ENCODE results near the gene KRT28.

KRT28 gene, protein sequence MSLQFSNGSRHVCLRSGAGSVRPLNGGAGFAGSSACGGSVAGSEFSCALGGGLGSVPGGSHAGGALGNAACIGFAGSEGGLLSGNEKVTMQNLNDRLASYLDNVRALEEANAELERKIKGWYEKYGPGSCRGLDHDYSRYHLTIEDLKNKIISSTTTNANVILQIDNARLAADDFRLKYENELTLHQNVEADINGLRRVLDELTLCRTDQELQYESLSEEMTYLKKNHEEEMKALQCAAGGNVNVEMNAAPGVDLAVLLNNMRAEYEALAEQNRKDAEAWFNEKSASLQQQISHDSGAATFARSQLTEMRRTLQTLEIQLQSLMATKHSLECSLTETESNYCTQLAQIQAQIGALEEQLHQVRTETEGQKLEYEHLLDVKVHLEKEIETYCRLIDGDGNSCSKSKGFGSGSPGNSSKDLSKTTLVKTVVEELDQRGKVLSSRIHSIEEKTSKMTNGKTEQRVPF

DNA sequence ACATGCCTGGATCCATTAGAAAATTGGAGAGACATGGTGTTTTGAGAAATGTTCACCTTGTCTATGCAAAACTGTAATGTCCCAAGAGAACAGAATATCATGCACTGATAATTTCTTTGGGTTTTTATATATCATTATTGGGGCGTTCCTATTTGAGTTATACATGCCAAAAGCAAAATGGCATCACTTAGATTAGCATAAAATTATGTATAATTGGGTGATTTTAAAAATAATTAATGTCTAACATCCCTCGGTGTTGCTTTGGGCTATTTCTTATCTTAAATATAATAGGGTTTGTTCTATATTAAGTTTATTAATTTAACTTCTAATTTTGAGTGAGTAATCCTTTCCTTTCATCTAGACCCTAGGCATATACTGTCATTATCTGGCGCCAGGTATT, at the start of gene KRT28:
Gene KRT28 (minus strand): TSS at position 101 of the 400 bp plus-strand sequence. CDS start 66 bp downstream, at position 35.
- DNase-seq = no peak

DNA sequence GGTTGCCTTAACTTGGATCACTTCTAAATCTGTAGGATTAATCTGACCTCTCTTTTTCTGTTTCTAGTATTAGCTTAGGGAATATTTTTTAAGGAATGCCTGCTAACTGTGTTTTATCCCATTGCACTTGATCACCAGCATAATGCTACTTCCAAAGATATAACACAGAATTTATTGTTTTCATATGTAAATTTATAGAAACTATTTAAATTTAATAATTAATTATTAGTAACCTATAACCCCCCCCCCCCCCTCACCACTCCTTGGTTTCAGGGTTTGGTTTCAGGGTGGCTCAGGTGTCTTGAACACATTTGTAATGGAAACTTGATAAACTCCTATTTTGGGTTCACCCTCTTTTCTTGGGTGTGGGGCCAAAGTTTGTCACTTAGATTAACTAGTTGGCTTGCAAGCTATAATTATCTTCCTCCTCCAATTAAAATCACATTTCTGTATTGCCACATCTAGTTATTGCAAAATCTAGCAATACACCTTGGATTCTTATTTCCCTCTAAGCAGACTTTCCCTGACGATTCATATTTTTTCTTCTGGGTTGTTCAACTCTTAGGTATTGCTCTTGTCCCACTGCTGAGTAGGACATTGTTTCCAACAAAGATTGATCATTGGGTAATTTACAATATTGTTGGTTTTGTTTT, 49.0 kb upstream of the KRT28 start:
- DNase-seq = no peak

DNA sequence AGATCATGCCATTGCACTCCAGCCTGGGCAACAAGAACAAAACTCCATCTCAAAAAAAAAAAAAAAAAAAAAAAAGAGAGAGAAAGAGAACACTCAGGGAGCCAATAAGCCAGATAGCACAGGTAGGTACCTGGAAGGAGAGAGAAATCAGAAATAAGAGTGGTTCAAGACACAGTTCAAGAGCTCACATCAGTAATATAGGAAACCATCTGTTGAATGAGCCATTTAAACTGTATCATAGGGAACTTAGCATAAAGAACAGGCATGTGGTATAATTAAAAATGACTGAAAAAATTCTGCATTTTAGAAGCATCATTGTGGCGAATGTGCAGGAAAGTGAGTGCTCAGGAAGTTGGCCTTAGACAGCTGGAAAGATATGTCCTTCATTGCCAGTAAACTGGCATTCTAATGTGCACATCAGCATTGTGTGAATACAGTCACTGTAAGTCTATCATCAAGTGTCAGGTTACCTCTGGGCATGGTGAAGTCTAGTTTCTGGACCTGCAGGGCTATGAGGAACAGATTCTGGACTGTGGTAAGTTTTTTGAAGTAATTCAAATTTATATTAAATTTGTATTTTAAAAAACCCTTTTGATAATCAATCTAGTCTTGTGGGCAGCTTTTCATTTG, 46.9 kb upstream of the KRT28 start:
- no peak for DNase-seq

DNA sequence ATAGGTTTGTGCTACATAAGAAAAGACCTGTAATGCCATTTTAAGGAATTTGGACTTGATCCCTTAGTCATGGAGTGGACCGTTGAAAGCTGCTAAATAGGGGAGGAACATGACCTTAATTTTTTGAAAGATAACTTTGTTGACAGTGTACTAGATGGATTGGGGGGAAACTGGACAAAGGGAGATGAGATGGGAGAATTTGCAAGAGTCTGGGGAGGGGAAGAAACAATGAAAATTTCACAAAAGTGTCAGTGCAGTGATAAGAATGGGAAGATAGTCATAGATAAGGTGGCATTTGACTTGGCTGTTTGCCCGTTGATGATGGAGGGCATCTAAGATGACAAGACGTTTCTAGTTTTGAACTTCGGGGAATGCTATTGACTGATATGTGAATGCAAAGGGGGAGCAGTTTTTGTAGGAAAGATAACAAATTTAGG, 44.9 kb upstream of the KRT28 start:
- DNase-seq = no peak

DNA sequence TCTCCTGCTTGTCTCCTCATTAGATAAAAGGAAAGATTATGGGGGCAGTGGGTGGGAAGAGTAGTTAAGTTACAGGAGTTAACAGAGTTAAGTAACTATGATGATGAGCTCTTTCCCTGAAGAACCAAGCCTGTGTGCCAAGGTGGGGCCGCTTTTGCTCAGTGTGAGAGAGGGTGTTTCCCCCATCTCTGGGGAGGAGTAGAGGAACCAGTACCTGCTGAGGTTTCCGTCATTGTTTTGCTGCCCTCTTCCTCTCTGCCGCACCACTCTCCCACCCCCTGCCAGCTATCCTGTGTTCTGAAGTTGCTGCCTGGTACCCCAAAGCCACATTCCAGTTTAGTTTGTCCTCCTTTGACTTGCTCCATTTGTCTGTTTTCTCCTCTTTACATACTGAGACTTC, 43.5 kb upstream of the KRT28 start:
- no peak for DNase-seq

DNA sequence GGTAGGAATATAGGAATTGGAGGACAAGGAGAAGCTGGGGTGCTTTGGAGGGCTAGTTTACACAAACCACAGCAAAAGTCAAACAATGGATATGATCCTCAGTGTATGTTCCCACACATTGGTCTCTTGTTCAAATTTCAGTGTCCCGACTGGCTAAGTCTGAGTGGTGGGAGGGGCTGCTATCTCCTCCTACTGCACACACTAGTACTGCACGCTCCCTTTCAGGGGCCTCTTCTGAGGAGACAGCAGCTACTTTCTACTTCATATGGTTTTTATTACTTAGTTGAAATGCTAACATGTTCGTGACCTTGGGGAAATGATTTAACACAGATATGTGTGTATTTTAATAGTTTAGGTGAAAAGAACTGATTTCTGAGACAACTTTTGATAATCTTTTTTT, 41.5 kb upstream of the KRT28 start:
- no peak for DNase-seq

DNA sequence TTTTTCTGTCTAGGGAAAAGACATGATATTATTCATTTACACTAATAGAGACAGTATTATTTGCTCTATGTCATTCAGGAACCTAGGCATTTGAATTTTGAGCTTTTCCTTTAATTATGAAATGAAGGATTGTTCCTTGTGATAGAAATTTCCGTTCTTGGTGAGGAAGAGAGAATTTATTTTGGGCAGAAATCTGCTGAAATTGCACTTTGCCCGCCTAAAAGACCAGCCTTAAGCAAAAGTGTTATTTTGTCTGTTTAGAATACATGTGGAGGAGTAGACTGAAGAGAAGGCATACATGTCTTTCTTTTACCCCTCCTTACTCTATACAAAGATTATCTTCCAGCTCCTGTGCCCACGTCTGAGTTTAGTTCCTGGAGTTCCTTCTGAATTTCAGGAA, 39.4 kb upstream of the KRT28 start:
- DNase-seq = no peak

DNA sequence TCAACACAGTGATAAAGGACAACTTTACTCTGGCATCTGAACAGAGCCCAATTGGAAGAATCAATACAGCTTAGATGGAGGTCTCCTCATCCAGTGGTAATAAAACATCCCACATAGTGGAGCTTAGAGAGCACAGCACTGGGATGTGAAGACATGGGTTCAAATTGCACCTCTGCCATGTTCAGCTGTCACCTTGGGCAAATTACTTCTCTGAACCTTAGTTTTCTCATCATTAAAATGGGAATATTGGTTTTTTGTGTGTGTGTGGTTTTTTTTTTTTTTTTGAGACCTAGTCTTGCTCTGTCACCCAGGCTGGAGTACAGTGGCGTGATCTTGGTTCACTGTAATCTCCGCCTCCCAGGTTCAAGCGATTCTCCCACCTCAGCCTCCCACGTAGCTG, 36.3 kb upstream of the KRT28 start:
- DNase-seq = no peak

DNA sequence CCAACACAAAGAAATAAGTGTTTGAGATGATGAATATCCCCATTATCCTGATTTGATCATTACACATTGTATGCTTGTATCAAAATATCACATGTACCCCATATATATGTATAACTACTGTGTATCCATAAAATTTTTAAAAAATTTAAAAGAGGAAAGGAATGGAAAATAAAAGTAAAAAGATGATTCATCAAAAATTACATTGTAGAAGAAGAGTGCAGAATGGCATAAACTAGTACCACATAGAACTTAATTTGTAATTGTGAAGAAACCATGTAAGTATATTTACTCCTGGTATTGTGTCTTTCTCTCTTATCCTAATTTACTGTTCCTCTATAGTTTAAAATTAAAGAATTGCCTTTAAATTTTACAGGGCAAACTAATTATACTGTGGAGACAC, 34.1 kb upstream of the KRT28 start:
- DNase-seq = no peak

DNA sequence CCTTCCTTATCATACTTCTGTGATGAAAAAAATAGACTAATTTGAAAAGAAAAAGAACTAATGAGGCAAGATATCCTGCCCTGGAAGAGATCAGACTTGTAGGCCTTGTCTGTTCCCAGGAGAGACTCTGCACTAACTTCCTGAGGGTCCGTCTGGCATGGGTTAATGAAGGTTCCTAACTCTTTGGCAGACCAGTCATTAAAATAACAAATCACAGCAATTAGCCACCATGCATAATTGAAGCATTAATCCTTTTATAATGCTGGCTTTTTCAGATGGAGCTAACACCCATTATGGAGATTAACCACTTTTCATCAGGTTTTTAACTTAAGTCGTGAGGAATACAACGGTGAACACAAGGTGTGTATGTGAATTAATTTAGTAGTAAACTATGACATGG, 33.1 kb upstream of the KRT28 start:
- no peak for DNase-seq

DNA sequence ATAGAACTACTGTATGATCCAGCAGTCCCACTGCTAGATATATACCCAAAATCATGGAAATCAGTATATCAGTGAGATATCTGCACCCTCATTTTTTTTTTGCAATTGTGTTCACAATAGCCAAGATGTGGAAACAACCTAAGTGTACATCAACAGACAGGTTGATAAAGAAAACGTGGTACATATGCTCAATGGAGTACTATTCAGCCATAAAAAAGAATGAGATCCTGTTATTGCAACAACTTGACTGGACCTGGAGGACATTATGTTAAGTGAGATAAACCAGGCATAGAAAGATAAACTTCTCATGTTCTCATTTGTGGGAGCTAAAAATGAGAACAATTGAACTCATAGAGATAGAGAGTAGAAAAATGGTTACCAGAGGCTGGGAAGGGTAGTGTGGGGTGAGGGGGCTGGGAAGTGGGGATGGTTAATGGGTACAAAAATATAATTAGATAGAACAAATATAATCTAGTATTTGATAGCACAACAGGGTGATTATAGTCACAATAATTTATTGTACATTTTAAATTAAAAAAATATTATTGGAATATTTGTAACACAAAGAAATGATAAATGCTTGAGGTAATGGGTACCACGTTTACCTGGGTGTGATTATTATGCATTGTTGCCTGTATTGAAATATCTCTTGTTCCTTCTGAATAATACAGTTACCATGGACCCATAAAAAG, 30.5 kb upstream of the KRT28 start:
- no peak for DNase-seq

DNA sequence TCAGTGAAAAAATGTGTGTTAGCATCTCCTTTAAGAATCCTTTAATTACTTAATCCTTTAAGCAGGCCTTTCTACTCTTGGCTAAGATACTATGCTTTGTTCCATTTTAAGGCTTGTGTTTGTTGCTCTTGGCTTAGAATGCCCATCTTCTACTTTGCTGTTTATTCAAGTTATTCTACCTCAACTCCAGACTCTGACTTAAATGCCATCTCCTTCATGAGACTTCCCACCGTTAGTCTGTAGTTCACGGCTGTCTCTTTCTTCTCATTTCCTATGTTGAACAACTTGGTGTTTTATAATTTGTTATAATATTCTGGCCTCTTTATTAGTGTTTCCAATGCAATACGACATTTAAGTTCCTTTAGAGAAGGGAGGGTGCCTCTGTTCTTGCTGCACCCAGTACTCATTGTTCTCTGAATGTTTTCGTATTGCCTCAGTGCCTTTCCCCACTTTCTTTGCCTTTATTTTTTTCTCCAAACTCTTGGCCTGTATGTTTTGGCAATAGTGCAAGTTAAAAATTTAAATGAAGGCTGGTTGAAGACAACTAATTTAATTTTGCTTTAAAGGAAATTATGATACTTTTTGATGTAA, 28.8 kb upstream of the KRT28 start:
- DNase-seq = no peak

DNA sequence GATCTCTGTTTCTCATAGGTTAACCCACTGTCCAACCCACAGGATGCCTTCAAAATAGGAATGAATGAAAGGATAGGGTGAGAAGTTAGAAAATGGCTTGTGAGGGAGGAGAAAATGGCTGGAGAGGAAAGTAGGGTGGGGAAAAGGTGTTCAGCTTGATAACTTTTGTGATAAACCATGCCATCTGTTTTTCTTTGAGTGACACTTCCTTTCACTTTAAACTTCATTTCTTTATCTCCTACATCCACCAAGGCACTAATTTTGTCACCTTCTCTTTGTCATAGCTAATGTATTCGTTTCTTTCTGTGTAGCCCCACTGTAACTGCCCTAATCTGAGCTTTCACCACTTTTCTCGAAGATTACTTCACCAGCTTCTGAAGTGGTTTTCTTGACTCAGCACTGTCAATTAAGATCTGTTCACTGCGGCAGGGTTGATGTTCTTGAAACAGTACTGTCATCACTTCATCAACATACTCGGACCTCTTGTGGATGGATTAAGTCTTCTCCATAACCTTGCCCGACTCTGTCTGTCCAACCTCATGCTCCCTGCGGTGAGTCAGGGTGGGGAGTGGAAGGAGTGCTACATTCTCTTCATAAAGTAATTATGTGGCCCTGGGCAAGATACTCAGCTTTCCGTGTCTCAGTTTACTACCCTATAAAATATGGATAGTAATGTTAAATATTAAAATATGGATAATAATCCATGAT, 28.1 kb upstream of the KRT28 start:
- DNase-seq = no peak

DNA sequence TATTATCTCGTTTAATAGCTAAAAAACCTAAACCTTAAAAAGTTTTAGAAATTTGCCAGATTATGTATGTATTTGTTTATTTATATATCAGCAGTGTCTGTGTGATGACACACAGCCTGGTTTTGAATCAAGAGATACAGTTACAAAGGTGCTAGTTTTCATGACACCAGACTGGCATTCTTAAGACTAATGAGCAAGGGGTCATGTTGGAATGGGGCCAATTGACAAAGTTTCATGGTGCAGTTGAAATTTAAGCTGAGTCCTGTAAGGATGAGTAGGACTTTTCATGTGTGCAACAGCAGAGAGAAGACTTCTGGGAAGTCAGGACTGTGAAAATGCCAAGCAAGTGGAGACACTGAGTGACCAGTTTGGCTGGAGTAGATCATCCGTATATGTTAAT, 25.8 kb upstream of the KRT28 start:
- DNase-seq = no peak

DNA sequence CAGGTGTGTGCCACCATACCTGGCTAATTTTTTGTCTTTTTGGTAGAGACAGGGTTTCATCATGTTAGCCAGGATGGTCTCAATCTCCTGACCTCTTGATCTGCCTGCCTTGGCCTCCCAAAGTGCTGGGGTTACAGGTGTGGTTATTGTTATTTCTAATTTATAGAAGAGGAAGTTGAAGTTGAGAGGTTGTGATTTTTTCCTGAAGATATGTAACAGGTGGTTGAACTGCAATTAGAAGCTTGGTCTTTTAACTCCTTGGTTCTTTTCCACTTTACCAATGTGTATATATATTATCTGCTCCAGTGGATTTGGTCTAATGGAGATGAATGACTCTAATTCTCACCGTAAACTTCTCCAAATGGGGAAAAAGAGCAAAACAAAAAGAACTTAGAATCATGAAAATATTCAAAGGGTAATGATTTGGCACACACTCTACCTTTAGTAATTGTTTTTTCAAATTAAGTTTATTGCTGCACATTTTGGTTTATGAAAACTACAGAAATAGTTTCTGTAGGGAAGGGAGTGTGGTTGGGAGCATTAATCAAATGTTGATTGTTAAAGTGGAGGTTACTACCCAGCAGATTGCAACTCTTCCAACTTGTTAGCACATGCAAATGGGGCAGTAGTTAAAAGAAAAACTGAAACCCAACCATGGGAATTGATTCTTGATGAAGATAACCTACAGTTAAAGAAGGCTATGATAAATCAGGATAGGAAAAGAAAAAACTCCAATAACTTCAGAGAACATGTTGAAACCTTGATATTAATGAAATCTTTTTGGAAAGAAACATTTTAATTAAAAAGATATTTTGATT, 24.5 kb upstream of the KRT28 start:
- no peak for DNase-seq

DNA sequence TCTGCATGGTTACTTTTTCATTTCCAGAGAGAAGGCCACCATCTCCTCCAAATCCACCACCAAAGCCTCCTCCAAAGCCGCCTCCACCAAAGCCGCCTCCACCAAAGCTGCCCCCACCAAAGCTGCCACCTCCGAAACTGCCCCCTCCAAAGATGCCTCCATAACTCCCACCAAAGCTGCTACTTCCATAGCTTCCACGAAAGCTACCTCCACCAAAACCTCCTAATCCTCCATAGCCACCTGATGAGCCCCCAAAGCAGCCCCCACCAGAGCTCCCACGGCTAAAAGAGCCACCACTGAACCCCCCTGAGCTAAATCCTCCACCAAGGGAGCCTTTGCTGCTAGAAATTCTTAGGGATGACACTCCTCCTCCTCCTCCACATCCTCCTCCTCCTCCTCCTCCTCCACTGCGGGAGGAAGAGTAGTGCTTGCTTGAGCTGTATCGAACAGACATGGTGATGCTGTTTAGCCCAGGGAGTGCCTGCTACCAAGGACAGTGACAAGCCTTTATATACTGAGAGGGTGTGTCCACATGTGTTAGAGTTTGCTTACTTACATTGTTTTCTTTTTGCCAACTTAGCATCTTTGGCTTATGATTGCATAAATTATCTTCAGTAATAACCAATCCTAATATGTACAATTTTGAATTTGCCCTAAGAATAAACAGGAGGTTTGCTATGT, 22.5 kb upstream of the KRT28 start, which contains the start of gene KRT10:
Gene KRT10 (minus strand): TSS at position 483 of the 681 bp plus-strand sequence. CDS start 29 bp downstream, at position 454.
- no peak for DNase-seq

DNA sequence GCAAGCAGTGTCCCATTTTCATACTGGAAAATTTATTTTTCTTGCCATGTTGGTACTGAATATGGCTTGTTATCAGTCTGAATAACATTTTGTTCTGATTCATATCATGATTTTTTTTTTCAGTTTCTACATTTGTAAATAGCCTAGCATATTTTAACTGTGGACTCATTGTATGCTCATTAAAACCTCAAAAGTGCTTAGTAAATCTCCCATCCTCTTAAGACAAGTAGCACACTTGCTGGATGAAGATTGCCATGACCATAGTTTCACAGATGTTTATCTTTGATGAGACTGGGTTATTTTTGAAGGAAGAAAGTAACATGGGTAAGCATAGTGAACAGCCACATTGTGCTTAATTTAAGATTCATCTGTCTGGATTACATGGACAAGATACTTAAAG, 21.8 kb upstream of the KRT28 start:
- DNase-seq = no peak

DNA sequence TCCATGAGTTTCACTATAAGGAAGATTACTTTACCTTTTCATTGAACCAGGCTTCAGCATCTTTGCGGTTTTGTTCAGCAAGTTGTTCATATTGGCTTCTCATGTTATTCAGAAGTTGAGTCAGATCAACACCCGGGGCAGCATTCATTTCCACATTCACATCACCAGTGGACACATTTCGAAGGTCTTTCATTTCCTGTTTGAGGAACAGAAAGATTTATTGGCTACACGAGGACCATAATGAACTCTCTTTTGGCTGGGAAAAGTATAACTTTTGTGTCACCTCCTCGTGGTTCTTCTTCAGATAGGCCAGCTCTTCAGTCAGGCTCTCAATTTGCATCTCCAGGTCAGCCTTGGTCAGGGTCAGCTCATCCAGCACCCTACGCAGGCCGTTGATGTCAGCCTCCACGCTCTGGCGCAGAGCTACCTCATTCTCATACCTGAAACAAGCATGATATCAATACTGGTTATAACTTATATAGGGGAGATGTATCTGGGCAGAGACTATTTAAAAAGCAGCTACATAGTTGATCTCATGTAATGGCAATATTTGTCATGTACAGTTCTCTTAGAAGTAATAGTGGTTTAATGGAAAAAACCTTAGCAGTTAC, 20.6 kb upstream of the KRT28 start:
- DNase-seq = no peak

Measured in hypothalamus (tissue), 51 donors.